ENCODE data around the gene MPC1.

The MPC1 gene

GRCh38 chr6:166343150-166343487, 39.6 kb downstream of the MPC1 start:
- no peak for DNase-seq

- peak; percentile 78 for DNase-seq
Observed at GRCh38 chr6:166342349-166343149, 40.2 kb downstream of the MPC1 start, which contains the start of gene SFT2D1. Gene SFT2D1, minus strand, starts transcription at chr6:166342545. Its CDS starts 64 bp downstream, at chr6:166342481.

- no peak for DNase-seq
Observed at GRCh38 chr6:166341977-166342348, 40.8 kb downstream of the MPC1 start.

GRCh38 chr6:166341464-166341863, 41.3 kb downstream of the MPC1 start:
- DNase-seq, result no peak

- no peak for DNase-seq
Observed at GRCh38 chr6:166338854-166339253, 43.9 kb downstream of the MPC1 start.

GRCh38 chr6:166336847-166337246, 45.9 kb downstream of the MPC1 start:
- no peak for DNase-seq

GRCh38 chr6:166335378-166336302, 47.1 kb downstream of the MPC1 start:
- no peak for DNase-seq

- no peak for DNase-seq
Observed at GRCh38 chr6:166334878-166335277, 47.9 kb downstream of the MPC1 start.

- no peak for DNase-seq
Observed at GRCh38 chr6:166333172-166333995, 49.4 kb downstream of the MPC1 start.

GRCh38 chr6:166331503-166332415, 51.0 kb downstream of the MPC1 start:
- DNase-seq, result no peak

- DNase-seq, result no peak
Observed at GRCh38 chr6:166330612-166331011, 52.1 kb downstream of the MPC1 start.

- DNase-seq, result no peak
Observed at GRCh38 chr6:166325383-166326042, 57.2 kb downstream of the MPC1 start.

- no peak for DNase-seq
Observed at GRCh38 chr6:166323395-166323794, 59.3 kb downstream of the MPC1 start.

GRCh38 chr6:166318649-166319600, 63.8 kb downstream of the MPC1 start:
- DNase-seq, result no peak

- no peak for DNase-seq
Observed at GRCh38 chr6:166318227-166318626, 64.5 kb downstream of the MPC1 start.

- DNase-seq, result no peak
Observed at GRCh38 chr6:166317261-166318212, 65.2 kb downstream of the MPC1 start.

- no peak for DNase-seq
Observed at GRCh38 chr6:166315436-166315835, 67.3 kb downstream of the MPC1 start.
